Stimulated activated CD4-positive, alpha-beta T cell treated with anti-CD3 and anti-CD28 coated beads, Interleukin-15, amount 100 ng/mL, for 48 hours (primary cell): ENCODE results near the gene HDAC10.

Source experiments
- DNase-seq, 2 donors: peaks; one replicate each; pipeline ENCODE4 v3.0.0-alpha.2; 2020; ENCODE audit warnings: low read depth in 2 of 2

Gene HDAC10

GRCh38 chr22:50257041-50257440 lies 6.0 kb upstream of the HDAC10 start:
- no peak for DNase-seq

GRCh38 chr22:50256258-50256862 lies 5.3 kb upstream of the HDAC10 start:
- DNase-seq = no peak

- no peak for DNase-seq
These were observed 4.5 kb upstream of the HDAC10 start for GRCh38 chr22:50255607-50256006.

GRCh38 chr22:50255099-50255498 lies 4.0 kb upstream of the HDAC10 start:
- no peak for DNase-seq

GRCh38 chr22:50253941-50254340 lies 2.9 kb upstream of the HDAC10 start:
- DNase-seq = no peak

- no peak for DNase-seq
These were observed 2.2 kb upstream of the HDAC10 start for GRCh38 chr22:50253046-50253915.

- peak in 1 of 2 donors; percentile 59 for DNase-seq
These were observed 1.3 kb upstream of the HDAC10 start for GRCh38 chr22:50252082-50253045.

- no peak for DNase-seq
These were observed 514 bp upstream of the HDAC10 start for GRCh38 chr22:50251477-50252081.

- DNase-seq = no peak
These were observed 863 bp downstream of the HDAC10 start for GRCh38 chr22:50250249-50250554.

GRCh38 chr22:50249341-50250248 lies 1.5 kb downstream of the HDAC10 start:
- no peak for DNase-seq

- no peak for DNase-seq
These were observed 2.6 kb downstream of the HDAC10 start for GRCh38 chr22:50248196-50249081.

GRCh38 chr22:50247748-50248147 lies 3.3 kb downstream of the HDAC10 start:
- no peak for DNase-seq

- DNase-seq = no peak
These were observed 4.6 kb downstream of the HDAC10 start for GRCh38 chr22:50246242-50247175.

- no peak for DNase-seq
These were observed 5.6 kb downstream of the HDAC10 start for GRCh38 chr22:50245214-50246072.

- peak; percentile 82 to 93 for DNase-seq
These were observed 6.4 kb downstream of the HDAC10 start, which contains the start of gene TUBGCP6 for GRCh38 chr22:50244420-50245213. TUBGCP6 (minus strand) TSS chr22:50245023; CDS start chr22:50244459, 564 bp downstream.

GRCh38 chr22:50243685-50244419 lies 7.2 kb downstream of the HDAC10 start:
- no peak for DNase-seq
